ENCODE measurements around the gene CDT1.

The CDT1 gene

DNA sequence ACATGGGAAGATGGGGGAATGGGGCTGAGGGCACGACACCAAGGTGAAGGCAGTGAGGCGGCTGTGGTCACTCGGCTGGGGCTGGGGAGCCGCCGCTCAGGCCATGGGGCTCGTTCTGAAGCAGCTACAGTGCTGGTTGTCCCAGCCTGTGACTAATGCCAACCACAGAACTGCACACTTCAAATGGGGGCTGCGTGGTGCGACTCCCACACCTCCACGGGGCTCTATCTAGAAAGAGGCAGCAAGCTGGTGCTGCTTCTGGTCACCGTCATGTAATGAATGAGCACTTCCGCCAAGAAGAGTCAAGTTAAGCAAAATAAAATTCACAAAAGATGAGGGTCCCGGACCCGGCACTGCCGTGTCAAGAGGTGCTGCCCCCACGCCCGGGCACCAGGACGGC lies 33.2 kb downstream of the CDT1 start:
- DNase-seq (ENCODE audit: low spot score), result no peak

DNA sequence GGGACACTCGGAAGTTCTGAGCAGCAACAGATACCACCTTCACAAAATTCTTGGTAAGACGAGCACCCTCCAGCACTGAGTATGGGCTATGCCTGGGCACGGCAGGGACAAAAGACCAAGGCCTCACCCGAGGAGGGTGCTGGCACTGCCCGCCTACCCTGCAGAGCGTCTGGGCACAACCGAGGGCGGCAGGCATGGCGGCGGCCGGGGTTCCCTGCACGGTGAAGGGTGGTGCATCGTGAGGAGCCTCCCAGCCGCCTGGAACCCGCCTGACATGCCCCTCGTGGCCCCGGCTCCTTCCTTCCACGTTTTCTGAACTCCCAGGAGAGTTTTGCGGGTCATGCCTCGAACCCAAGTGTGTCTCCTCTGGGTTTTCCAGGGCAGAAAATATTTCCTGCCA lies 34.2 kb downstream of the CDT1 start:
- no peak for DNase-seq (ENCODE audit: low spot score)

DNA sequence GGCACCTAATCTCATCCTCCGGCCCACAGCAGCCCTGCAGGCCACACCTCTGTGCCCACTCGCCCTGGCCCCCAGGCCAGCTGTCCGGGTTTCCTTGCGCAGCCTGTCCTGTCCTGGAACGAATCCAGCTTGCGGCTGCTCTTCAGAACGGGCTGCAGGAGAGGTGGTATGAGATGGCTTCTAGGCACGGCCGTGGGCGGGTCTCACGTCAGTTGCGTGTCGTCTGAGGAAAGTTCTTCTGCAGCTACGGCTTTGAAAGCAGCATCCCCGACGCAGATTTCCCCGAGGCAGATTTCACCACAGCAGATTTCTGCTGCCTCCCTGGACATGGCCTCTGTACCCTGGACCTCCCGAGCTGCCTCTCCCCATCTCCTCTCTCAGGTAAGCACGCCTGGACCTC lies 35.0 kb downstream of the CDT1 start:
- no peak for DNase-seq (ENCODE audit: low spot score)

DNA sequence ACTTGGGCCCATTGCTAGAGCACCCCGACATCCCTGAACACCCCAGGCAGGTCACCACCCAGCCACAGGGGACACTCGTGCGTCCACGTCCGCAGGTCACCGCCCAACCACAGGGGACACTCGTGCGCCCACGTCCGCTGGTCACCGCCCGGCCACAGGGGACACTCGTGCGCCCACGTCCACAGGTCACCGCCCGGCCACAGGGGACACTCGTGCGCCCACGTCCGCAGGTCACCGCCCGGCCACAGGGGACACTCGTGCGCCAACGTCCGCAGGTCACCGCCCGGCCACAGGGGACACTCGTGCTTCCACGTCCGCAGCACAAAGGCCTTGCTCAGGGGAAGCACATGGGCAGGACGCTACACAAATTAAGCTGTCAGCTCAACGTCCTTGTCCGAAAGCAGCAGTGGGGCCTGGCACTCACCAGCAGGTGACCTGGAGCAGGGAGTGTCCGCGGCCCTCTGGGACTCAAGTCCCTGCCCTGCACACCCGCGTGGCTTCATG lies 35.5 kb downstream of the CDT1 start:
- DNase-seq (ENCODE audit: low spot score), result no peak

DNA sequence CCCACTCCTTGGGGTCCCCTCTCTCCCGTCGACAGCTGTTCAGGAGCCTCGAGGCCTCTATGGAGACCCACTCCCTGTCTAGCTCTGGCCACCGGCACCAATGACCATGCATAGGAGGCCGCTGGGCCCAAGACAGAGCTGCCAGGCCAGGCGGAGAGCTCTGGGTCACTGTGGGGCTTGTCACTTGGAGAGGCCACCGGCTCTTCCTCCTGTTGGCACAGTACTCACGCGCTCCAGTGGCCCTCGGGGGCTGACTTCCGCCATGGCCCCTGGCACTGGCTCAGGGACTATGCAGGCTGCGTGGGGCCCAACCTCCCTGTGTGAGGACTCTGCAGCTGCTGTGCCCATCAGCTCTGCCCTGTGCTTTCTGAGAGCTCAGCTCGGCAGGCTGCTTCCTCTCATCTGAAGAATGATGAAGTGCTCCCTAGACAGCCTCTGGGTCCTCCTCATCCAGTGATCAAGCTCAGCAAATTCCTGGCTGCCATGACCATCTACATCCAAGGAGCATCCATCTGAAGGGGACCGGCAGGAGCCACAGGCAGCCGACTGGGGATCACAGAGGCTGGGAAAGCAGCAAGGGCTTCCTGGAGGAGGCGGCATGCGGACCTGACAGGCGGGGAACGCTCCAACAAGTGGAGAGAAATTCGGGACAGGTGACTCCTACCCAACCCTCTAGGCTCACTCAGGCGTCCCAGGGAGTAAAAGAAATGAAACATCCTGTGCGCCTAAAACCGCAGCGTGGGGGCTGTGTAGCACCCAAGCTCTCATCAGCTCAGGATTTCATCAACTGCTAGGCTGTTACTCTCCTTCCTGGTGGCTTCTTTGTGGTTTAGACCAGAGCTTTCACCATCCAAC lies 36.4 kb downstream of the CDT1 start:
- DNase-seq (ENCODE audit: low spot score), result no peak

DNA sequence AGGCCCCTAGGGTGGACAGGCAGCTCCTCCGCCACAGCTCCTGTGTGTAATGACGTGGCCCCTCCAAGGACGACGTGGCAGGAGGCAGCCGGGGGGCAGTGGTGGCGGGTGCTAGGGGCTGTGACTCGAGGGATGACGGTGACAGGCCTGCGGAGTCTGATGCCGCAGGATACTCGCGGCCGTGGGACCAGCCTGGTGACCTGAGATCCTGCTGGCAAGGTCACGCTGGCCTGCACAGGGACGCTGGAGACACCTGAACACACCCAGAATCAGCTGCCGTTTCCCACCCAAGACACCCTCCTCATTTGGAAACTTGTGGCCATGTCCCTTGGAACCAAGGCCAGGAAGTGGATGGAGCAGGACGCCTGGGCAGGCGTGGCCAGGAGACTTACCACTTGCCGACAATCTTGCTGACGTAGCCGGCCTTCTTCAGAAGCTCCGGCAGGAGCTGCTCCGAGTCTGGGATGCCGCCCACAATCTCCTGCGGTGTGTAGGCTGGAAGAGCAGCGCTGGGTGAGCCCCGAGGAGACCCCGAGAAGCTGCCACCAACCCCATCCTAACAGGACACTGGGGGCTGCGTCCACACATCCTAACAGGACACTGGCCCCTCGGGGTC lies 37.1 kb downstream of the CDT1 start:
- DNase-seq (ENCODE audit: low spot score), result no peak

DNA sequence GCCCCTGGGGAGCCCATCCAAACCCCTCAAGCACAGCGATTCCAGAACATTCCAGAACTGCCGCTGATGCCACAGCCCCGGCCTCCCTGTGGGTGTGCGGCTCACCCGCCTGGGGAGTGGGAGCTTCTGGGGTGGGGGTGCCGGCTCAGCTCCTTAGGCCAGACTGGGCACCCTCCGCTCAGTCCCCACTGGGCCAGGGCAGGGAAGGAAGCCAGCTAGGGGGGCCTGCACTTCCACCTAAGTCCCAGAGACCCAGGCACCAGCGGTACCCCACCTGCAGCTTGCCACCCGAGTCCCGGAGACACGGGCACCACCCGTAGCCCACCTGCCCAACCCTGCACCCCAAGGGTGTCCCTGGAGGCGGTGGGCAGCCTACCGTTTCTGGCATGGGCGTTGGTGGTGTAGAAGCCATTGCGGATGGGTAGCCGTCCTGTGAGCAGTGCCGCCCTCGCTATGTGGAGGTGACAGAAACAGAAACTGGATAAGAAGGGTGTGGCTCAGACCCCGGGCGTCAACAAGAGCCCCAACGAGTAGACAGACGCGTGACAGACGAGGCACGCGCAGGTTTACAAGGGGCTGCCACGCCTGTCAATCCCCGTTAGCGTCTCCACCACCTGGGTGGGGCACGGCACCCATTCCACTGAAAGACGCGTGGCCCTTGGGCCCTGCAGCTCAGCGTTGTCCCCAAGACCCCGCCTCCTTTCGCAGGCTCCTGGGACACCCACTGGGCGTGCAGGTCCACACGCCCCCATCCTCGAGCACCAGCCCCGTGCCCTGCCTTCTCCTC lies 38.1 kb downstream of the CDT1 start:
- no peak for DNase-seq (ENCODE audit: low spot score)

DNA sequence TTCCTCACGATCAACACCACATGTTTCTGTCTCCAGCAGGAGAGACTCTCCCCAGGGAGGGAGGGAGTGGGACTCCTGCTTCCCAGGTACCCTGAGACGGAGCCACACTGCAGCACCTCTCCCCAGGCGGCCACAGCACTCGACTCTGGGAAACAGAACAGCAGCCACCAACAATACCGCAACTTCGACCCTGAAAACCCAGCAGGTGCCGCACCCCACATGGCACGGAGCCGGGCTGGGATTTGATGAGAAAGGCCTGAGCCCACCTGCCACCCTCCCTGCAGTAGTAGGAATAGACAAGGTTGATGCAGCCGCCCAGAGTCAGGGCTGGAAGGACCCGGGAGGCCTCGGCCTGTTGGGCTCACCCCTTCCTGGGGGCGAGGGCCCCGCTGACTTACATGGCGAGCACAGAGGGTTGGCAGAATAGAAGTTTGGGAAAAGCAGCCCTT lies 38.7 kb downstream of the CDT1 start:
- DNase-seq (ENCODE audit: low spot score), result no peak

DNA sequence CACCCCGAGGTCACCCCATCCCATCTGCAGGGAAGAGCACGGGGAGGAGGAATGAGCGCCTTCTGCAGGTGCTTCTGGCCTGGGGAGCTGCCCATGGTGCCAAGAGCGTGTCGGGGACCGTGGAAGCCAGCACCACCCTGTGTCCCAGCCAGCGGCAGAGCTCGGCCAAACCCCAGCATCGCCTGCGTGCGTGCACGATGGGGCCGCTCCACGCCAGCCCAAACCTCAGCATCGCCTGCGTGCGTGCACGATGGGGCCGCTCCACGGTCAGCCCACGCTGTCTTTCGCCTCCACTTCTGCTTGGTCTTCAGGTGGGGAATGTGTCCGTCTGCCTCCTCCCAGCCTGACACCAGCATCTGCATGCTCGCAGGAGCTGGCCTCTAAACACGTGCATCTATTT lies 39.2 kb downstream of the CDT1 start:
- no peak for DNase-seq (ENCODE audit: low spot score)

DNA sequence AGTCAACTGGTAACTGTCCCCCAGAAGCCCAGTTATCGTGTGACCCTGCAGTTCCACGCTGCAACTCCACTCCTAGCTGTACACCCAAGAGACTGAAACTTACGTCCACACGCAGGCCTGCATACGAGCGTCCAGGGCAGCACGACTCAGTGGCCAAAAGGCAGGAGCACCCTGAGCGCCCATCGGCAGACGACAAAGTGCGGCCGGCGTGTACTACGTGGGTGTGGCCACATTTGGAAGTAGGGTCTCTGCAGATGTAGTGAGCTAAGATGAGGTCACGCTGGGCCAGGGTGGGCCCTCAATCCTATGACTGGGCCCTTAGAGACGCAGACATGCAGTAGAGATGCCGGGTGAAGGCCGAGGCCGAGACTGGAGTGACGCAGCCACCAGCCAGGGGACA lies 39.7 kb downstream of the CDT1 start:
- DNase-seq (ENCODE audit: low spot score), result no peak

DNA sequence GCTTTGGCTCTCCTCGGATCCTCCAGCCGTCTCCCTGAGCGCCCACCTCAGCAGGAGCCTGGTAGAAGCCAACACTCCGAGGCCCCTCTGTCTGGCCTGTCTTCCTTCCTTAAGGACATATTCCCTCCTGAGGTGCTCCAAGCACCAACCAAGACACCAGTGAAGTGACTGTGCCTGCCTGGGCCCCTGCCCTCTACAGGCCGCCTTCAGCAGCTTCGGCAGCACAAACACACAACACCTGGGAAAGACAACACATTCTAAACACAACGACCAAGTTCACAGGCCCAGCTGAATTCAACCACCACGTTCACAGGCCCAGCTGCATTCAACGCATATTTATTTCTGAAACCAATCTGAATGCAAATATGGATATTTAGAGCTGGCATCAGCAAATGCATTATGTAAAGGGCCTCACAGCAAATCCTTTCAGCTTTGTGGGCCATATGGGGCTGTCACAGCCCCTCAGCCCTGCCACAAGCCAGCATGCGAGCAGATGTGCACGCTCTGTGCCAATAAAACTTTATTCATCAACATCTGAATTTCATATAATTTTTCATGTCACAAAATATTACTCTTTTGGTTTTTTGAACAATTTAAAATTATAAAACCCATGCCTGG lies 40.9 kb downstream of the CDT1 start:
- peak; percentile 91 for DNase-seq (ENCODE audit: low spot score)

DNA sequence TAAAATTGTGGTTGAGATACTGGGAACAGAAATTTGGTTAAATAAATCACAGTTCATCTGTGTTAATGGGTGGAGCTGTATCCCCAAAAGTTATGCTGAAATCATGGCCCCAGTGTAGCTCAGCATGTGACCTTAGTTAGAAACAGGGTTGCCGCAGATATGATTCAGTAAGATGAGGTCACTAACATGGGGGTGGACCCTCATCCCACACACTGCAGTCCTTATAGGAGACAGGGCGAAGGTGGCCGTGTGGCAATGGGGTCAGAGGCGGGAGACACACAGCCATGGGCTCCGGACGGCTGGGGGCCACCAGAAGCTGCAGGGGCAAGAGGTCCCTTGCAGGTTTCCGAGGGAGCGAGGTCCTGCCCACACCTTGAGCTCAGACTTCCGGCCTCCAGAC lies 42.5 kb downstream of the CDT1 start:
- DNase-seq (ENCODE audit: low spot score), result no peak

DNA sequence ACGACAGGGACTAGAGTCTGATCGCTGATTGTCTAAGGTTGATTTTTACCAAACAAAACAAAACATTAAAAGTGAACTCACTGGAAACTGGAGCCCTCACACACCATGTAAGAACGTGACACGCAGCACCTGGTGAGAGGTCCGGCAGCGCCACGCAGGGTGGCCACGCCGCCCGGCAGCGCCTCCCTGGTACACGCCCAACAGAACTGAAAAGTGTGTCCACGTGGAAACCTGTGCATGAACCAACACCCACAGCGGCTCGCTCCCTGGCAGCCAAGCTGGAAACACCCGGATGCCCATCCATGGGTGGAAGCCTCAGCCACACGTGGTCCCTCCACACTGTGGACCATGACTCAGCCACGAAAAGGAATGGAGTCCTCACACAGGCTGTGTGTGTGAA lies 44.1 kb downstream of the CDT1 start:
- DNase-seq (ENCODE audit: low spot score), result no peak

DNA sequence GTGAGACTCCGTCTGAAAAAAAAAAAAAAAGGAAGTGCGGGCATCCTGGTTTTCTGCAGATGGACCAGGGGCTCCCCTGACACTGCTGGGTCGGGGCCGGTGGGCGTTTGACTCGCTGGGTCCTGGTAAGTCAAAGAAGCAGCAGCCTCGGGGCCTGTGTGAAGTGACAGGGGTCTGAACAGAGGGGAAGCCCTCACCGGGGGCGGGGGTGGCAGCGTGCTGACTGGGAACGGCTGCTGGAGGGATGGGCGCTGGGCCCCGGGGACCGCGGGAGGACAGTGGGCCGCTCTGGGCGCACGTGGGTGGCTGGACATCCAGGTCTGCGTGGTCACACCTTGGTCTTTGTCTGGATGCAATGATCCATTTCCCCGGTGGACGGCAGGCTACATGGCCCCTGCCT lies 45.0 kb downstream of the CDT1 start:
- no peak for DNase-seq (ENCODE audit: low spot score)

DNA sequence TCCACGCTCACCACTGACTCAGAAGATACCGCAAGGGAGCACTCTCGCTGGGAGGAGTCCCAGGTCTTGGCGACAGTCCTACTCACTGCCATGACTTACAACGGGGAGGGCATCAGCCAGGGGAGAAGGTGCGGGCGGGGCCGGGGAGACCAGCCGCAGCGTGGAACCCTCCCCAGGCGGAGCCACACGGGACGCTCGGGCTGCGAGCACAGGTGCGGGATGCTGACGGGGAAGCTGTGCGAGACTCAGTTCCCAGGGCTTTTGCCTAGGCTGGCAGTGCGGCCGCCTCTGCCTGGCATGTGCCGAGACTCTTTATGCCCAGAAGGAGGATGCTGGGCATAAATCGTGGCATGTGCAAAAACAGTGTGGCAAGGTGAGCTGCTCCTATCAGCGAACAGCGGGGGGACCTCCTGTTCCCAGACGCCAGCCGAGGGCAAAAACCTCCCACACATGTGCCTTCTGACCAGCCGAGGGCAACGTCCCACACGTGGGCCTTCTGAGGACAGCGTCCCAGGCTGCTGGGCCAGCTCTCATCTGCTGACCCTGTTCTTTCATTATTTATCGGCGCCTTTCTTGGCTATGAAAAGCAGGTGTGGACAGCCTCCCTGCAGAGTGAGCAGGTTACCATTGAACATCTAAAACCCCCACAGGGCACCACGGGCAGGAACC lies 47.1 kb downstream of the CDT1 start:
- no peak for DNase-seq (ENCODE audit: low spot score)

DNA sequence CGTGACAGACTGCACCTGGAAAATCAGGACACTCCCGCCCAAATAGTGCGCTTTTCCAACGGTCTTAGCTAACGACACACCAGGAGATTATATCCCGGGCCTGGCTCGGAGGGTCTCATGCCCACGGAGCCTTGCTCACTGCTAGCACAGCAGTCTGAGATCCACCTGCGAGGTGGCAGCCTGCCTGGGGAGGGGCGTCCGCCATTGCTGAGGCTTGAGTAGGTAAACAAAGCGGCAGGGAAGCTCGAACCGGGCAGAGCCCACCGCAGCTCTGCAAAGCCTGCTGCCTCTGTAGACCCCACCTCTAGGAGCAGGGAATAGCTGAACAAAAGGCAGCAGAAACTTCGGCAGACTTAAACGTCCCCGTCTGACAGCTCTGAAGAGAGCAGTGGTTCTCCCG lies 48.0 kb downstream of the CDT1 start:
- DNase-seq (ENCODE audit: low spot score), result no peak

DNA sequence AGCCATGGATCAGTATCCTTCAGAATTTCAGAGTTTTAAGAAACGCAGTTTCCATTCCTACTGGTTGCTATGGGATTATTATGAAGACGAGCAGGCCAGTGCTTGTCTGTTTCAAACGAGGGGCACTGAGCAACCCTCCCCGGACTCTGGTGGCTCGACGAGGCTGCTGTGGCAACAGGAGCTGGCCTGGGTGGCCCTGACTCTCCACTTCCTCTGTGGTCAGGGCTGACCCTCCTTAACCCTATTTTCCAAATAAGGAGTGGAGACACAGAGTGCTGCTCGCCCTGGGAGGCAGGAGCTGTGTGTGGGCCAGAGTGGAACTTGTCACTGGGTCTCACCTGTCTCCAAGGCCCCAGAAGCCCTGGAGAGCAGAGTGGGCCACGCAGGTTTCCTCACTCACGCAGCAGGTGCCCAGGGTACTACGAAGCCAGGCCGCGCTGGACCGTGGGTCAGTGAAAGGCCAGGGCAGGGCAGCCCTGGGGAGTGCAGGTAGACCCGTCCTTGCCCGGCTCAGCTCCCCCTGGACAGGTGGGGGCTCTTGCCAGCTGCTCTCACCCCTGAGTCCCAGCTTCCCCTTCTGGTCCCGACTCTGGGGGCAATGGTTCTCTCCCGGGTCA lies 49.8 kb downstream of the CDT1 start:
- DNase-seq (ENCODE audit: low spot score), result no peak

DNA sequence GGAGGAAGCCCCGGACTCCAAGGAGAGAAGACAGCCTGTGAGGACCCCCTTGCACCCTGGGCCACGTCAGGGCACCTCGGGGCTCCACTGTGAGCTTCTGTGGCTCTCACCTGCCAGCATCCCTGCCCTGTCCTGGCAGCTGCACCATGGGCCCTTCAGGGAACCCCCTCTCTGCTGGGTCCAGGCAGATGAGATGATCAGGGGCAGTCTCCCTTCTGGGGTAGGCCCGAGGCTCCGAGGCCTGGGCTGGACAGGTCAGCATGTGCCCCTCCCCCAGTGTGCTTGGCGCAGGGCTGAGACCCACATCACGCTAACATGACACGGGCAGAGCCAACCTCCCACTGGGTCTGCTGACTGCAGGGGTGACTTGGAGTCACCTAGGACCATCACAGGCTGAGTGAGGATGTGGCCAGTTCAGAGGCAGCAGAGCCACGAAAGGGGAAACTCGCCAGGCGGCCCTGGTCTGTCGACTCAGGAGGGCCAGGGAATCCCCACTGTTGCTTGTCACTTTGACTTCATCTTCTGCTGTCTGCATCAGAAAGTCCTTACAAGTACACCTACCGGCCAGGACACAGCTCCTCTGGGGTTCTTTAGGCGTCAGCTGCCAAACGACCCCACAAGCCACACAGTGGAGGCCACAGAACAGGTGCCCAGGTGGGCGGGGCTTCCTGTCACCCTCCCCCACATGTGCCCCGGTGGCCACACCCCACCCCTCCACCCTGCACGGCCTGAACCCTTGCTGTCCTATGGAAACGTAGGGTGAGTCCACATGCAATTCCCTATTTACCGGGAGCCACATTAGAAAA lies 50.9 kb downstream of the CDT1 start:
- peak; percentile 60 for DNase-seq (ENCODE audit: low spot score)

DNA sequence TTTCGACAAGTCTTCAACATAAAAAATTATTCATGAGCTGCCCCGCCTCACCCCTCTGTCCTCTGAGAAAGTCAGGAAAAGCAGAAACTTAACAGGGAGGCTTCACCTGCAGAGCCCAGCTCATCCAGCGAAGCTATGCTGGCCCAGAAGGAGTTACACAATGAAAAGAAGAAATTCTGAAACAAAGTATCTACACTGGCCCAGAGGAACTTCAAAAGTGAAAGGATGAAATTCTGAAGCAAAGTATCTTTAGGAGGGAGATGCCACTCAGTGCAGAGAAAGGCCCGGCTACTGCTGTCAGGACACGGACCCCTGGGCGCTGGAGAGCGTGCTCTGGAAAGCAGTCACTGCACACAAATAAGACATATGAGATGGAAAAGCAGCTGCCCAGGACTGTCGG lies 51.6 kb downstream of the CDT1 start:
- no peak for DNase-seq (ENCODE audit: low spot score)

DNA sequence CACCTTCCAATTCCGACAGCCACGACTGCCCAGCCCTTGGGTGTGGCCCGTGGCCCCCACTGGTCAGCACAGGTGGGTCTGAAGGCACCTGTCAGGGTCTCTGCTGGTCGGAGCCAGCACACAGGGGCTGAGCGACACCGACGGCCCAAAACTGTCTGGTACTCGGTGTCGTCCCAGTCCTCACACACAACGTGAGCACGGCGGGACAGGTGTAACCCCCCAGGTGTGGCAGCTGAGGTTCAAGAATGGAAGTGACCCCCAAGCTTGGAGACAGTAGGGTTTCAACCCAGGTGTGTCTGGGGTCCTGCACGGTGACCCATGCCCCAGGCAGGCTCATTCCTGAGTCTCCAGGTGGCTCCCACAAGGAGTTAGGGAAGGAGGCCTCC lies 52.1 kb downstream of the CDT1 start:
- DNase-seq (ENCODE audit: low spot score), result no peak
